Kidney epithelial cell (primary cell): ENCODE data around the gene SPAG17. TPM values are rescaled to one million over a fixed set of nuclear protein-coding genes. Genes with fewer than 3 reads are reported as not detected.

ENCODE experiments used
- DNase-seq: peaks from one replicate; pipeline ENCODE4 v3.0.0-alpha.2; 2010; ENCODE audit warnings: low read depth
- H3K27me3 ChIP-seq: 2 replicates; pipeline ENCODE4 v1.6.0; 2011; ENCODE audit warnings: low read length; ENCODE audit not compliant: control insufficient read depth, insufficient read depth
- H3K36me3 ChIP-seq: 2 replicates; pipeline ENCODE4 v1.5.1; 2011; ENCODE audit warnings: low read length; ENCODE audit not compliant: control insufficient read depth, insufficient read depth
- H3K4me3 ChIP-seq: 2 replicates; pipeline ENCODE4 v1.5.1; 2011; ENCODE audit warnings: low read depth, mild to moderate bottlenecking, control low read depth, low read length
- CTCF ChIP-seq: IDR thresholded peaks from 2 replicates; pipeline ENCODE4 v1.5.1; 2011; ENCODE audit warnings: mild to moderate bottlenecking, moderate library complexity, low read length, control low read depth, inconsistent platforms; ENCODE audit not compliant: insufficient read depth, poor library complexity, severe bottlenecking
- total RNA-seq: library from RNA; depleted of rRNA; stranded (reverse); fragments of >200 nt; gene quantifications from 2 replicates; pipeline ENCODE4 v1.2.3, GENCODE V29; 2015

The SPAG17 gene
- total RNA-seq, 1 donor from 2014 or later: 0.13 TPM

GRCh38 chr1:117921991-117922390, 263.0 kb downstream of the SPAG17 start:
- DNase-seq: no peak
- no peak for TF ChIP-seq CTCF
- Histone ChIP-seq H3K4me3 (no peak overlapping the region), H3K36me3 (no peaks in the 10 kb centered on the region), H3K27me3 (no peaks in the 10 kb centered on the region)

GRCh38 chr1:117919376-117919775, 265.7 kb downstream of the SPAG17 start:
- H3K4me3 ChIP-seq: no peak overlapping the region
- DNase-seq: no peak
- no peaks in the 10 kb centered on the region for H3K36me3 ChIP-seq
- no peaks in the 10 kb centered on the region for H3K27me3 ChIP-seq
- no peak for TF ChIP-seq CTCF

GRCh38 chr1:117911051-117911450, 274.0 kb downstream of the SPAG17 start:
- H3K36me3 ChIP-seq: no peaks in the 10 kb centered on the region
- H3K27me3 ChIP-seq: no peaks in the 10 kb centered on the region
- no peak for TF ChIP-seq CTCF
- DNase-seq: no peak
- H3K4me3 ChIP-seq: no peak overlapping the region

- no peak for DNase-seq
- Histone ChIP-seq H3K36me3 (no peaks in the 10 kb centered on the region), H3K27me3 (no peaks in the 10 kb centered on the region), H3K4me3 (no peak overlapping the region)
- no peak for TF ChIP-seq CTCF
Measured at GRCh38 chr1:117905019-117905418, 280.0 kb downstream of the SPAG17 start.

- TF ChIP-seq CTCF: no peak
- H3K36me3 ChIP-seq: no peaks in the 10 kb centered on the region
- no peak for DNase-seq
Measured at GRCh38 chr1:117904485-117904884, 280.5 kb downstream of the SPAG17 start.

More at GRCh38 chr1:117904485-117904884, 280.5 kb downstream of the SPAG17 start:
- Histone ChIP-seq H3K4me3 (no peak overlapping the region), H3K27me3 (no peaks in the 10 kb centered on the region)
